Measurements from ENCODE around the gene ABLIM1.

Gene ABLIM1

DNA sequence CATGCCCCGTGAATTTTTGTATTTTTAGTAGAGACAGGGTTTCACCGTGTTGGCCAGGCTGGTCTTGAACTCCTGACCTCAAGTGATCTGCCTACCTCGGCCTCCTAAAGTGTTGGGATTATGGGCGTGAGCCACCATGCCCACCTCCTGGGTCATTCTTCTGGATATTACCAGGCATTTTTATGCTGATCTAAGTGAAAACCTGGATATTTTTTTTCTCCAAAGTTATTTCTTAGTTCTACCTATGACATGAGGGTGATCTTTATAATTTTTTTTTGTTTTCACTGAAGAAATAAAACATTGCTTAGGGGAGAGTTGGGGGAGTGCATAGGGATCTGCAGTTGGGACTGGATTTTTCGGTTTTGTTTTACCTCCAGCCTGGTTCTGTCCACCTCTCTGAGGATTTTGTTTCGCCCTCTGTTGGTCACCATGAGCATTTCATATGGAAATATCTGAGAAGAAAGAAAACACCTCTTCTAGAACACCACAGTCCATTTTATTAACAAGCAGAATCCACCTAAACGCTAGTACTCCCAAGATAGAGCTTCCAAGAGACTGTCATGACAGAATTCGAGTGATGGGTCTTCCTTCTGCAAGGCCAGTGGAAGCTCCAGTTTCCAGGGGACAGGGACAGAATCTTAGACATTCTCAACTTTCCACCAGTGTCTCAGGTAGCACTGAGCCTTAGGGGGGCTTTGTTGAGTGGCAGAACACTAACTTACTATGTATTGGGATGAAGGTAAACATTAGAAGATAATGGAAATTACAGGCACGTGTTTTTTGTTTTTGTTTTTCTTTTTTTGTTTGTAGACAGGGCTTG is 220.4 kb downstream of the ABLIM1 start:
- DNase-seq = no peak

DNA sequence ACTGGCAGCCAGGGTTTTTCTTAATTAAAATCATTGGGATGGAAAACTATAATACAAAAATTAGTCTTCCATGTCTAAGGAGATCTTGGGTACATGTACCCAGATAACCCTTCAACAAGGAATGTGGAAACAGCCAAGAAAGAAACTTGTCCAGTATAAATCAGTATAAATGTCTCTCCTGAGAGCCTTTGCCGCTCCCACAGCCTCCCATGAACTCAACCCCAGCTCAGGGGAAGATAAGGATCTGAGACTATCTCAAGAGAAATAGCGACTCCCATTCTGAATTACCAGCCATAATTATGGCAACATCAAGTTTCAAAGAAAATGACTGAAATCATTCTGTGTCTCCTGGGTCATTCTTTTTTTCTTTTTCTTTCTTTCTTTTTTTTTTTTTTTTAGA is 221.1 kb downstream of the ABLIM1 start:
- no peak for DNase-seq

DNA sequence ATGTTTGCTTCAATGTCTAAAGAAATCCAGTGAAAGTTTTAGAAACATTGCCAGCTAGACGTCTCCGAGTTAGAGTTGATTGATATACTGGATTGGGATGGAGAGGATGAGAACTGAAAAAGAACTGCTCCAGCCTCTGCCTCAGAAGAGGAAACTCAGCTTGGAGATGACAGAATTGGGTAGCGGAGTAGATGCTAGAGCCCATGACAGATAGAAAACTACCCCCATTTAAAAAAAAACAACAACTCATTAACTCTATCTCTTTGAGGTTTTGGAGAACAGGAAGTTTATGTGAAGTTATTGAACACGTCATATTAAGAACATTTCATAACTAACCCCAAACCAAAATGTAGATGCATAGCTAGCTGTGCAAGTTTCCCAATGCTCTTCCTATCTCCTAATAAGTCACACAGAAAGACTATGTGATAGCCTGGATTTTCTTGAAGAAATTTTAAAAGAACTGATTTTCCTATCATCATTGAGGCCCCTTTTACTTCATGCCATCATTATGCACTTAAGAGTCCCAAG is 225.4 kb downstream of the ABLIM1 start:
- DNase-seq = no peak

DNA sequence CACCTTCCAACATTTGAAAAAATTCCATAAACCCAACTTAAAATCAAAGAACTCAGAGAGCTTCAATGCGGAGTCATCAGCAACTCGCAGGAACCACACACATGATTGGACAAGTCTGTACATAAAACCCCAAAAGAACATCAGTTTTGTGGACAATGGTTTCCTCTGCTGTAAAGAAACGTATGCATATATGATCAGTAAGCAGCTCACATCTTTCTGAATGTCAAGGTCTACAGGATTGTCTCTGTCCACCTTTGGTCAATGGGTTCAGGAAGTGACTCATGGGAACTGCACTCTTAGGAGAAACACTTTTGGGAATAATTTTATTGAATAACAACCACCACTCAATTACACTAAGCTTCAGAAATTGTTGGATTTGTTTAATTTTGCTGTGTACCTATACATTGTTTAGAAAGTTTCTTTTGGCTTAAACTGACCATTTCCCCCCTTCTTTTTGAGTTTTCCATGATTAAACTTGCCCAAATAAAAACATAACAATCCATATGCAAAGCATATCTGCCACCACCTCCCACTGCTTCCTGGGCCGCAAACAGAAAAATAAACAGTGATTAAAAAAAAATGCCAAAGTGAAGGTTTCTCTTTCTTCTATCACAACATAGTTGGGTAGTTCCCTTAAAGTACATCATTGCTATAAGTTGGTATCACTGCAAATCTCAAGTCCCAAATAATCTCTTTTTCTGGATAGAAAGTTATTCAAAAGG is 226.5 kb downstream of the ABLIM1 start:
- no peak for DNase-seq

DNA sequence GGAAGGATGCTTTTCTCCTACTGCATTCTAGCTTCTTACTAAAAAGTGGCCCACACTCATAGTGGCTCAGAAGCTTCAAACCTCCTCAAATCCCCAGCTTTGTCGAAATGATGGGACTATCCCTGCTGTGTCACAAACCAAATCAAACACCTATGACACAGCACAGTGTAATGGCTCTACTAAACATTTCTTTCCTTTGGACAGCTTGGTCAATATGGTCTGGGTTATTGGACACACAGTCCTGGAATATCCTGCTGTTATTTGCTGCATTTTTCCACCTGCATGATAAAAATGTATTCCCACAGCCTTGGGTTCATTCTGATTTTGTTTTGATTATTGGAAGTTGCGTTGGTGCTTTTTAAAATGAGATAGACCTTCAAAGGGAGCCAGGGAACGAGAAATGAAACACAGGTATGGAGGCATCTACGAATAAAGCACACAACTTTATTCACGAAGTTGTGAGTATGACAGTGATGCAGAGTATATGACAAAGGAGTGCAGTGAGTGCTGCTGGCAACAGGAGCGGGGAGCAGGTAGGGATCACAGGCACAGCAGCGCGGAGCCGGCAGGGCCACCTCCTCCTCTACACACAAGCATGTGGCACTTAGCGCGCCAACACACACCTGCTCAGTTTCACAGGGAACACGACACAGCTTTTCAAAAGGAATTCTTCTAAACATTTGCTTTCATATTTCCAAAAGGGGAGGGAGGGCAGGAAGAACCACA is 227.2 kb downstream of the ABLIM1 start:
- no peak for DNase-seq

DNA sequence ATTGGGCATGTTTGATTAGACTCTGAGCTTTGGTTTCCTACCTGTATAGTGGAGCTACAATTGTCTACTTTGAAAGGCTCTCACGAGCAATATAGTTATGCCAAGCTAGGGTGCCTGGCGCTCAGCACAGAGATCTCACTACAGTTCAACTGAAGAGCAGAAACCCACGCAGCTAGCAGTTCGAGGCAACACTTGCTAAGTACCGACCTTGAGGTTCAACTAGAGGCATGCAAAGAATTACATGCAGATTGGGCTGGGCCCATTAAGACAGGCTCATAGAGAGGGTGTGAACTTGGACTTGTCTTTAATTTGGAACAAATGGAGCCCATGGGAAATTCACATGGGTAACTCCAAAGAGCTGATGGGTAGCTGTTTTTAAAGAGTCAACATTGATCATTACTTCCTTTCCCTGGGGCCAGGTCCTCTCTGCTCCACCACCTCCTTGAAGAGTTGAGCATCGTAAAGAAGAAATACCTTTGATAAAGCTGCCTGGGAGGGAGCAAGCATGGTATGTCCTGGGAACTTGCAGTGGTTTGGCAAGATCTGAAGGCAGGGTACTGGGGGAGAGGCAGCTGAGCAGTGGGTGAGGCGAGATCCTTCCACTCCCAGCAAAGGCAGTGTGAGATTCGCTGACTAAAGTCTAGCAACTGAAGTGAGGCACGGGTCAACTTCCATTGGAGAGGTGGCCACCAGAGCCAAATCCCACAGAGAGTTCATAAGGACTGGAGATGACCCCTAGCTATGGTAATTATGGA is 228.3 kb downstream of the ABLIM1 start:
- no peak for DNase-seq

DNA sequence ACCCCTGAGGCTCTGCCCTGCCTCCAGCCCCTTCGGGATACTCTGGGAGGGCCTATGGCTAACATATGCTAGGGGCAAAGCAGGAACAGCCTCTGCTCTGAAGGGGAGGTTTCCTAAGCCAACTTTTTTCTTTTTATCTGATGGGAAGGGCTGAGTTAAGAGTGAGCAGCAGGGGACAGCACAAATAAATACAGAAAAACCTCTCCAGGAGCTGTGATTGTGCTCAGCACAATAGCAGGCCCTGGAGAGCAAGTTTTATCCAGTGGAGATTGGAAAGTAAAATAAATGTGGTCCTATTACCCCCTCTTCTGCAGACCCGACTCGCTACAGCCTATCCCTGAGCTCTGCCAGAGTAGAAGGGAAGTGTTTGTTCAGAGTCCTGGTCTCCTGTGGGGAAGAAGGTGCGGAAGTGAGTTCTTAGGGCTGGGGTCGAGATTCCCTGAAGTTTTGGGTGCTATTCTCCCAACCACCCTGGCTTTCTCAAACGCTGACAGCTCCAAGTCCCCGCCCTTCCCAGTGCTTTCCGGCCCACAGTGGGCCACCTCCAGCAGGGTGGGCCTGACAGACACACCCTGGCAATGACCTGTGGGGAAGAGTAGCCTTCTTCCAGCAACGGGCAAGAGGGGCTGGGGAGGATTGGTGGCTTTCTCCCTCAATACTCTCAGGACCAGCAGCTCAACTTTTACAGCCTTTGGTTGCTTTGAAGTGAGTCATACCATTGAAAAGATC is 230.8 kb downstream of the ABLIM1 start:
- no peak for DNase-seq

DNA sequence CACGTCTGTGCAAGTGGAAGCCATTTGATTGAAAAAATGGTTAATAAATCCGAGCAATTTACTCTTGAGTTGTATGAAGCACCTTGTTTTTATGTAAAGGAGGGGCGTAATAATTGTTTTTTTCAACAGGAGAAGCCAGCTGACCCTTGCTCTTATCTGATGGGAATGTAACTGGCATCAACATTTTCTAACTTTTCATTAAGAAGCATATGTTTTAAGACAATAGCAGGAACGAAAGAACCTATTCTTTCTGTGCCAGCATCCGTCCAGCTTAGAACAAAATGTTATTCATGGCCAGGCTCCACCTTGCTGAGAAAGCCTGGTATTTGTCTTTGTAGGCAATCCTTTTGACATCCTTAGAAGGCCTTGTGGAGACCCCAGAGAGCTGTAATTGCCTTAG is 231.6 kb downstream of the ABLIM1 start:
- no peak for DNase-seq

DNA sequence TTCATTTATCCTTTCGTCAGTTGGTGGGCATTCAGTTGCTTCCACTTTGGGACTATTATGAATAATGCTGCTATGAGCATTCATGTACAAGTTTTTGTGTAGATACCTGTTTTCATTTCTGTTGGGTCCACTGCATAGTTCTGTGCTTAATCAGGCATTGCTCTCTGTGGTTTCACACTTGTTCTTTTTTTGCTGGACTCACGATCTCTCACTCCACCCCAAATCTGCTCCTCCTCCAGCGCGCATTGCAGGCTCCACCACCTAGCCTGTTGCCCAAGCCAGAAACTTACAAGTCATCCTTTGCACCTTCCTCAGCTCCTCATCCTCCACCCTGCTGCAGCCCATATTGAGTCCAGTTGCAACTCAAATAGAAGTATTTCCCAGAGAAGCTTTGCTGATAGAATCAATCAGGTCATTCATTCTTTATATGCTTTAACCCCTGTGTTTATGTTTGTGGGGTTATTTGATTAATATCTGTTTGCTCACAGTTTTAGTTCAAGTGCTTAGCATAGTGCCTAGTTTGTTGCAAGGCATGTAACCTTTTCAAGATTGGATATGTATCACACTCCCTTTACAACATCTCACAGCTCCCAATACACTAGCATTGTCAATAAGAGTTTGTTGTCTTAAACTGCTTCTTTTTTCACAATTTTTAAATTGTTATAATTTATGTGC is 237.1 kb downstream of the ABLIM1 start:
- no peak for DNase-seq

DNA sequence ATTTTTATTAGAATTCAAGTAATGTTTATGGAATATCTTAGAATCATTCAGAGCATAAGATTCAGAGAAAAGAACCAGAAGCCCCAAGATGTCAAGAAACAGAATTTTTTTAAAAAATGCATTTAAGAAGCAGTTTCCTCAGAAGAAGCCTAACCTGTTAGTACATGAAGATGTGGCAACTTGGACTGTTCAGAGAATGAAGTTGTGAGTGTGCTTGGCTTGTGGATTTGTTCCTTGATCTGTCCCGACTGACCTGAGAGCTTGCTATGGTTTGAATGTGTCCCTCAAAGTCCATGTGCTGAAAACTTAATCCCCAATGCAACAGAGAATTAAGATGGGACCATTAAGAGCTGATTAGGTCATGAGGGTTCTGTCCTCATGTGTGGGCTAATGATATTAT is 240.0 kb downstream of the ABLIM1 start:
- no peak for DNase-seq

DNA sequence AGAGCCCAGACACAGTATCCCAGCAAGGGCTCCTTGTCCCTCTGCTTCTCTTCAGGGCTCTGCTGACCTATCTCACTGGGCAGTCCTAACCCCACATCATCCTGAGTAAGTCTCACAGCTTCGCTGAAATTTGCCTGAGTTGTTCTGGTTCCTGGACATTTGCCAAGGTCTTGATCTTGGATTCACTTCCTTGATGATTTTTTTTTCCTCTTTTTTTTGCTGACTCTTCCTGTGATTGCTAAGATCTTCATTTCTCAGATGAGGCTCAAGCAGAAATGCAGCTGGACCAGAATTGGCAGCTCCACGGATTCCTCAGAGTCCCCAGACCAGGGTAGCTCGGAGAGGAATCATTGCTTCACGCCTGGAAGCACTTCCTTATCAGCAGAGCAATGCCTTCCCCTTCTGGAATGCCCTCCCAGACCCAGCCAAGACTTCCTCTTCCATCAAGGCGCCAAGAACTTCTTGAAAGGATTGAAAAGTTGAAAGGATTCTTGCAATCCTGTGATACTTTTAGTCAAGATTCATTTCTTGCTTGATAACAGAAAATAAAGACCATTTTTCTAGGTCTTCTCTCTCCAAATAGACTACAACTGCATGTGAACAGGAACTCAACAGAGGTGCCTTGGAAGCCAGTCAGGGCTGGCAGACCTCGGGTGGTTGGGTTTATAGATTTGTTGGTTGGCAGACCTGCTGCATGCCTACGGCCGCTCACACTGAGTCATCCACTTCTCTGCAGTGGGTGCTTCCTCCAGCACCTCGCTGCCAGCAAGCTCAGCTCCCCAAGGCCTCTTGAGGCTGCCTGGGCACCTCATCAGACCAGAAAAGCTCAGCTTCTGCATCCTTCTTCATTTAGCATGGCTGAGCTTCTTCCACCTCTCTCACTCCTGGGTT is 244.9 kb downstream of the ABLIM1 start:
- no peak for DNase-seq

DNA sequence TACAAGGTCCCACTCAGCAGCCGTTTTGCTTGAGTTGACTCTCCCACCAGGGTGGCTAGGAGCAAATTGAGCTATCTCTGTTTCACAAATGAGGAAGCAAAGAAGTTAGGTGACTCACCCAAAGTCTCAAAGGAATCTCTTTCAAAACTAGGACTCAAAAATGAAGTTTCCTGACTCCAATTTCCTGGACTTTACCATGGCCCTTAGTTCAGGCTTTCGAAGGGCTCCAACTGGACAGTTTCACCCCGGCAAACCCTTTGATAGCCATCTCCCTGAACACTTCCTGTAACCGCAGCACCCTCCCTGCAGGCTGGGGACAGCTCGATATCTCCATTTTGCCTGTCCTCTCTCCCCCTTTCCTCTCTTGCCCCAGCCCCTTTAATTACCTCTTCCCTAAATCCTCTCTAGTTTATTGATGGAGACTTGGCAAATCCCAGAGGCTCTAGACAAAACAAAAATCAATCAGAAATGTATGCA is 249.1 kb downstream of the ABLIM1 start:
- no peak for DNase-seq

DNA sequence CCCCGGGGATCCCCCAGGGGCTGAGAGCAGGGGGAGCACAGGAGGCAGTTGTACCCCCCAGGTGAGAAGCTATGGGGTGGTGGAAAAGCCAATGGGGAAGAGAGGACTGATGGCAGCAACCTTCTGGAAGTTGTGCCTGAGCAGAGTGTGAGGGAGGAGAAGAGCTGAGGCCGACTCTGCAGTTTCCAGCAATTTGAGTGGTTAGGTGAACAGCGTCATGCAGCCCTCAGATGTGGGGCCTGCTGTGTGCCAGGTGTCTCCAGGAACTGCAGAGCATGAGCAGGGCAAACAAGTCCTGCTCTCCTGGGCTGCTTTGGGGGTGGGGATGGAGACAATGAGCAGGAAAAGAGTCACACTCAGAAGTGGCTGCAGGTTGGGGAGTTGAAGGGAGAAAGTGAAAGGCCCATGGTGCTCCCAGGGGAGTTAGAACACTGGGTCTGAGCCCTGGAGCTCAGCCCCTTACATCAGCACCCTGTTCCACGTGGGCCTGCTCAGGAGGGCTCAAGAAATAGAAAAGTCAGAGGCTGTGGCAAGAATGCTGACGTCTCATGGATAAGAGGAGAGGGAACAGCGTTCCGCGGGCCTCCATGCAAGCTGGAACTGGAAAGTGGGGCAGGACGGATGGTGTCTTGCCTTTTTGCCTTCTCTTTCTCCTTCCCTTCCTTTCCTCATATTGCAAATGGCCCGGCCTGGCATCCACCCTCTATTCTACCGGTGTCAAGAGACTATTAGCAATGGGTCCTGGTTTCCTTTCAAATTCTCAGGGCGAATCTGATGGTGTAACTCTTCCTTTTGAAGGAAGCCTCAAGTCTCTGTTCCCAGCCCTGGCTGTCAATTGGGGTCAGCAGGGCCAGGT is 249.7 kb downstream of the ABLIM1 start:
- no peak for DNase-seq

DNA sequence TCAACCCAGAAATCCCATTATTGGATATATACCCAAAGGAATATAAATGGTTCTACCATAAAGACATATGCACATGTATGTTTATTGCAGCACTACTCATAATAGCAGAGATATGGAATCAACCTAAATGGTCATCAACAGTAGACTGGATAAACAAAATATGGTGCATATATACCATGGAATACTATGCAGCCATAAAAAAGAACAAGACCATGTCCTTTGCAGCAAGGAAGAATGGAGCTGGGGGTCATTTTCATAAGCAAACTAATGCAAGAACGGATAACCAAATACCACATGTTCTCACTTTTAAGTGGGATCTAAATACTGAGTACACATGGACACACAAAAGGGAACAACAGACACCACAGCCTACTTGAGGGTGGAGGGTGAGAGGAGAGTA is 251.6 kb downstream of the ABLIM1 start:
- no peak for DNase-seq

DNA sequence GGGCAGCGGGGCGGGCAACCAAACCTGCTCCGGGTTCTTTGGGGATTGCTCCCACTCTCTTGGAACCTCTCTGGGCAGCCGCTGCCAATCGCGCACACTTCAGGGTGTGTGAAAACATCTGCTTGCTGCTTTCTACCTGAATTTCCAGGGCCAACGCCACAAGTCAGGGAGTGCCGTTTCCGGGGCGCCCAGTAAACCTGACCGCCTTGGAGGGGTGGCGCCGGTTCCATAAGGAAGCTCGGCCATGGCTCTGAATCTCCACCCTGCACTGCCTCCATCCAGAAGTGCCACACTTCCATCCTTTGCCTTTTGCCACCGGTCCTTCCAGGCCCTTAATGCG is 253.1 kb downstream of the ABLIM1 start:
- DNase-seq = no peak

DNA sequence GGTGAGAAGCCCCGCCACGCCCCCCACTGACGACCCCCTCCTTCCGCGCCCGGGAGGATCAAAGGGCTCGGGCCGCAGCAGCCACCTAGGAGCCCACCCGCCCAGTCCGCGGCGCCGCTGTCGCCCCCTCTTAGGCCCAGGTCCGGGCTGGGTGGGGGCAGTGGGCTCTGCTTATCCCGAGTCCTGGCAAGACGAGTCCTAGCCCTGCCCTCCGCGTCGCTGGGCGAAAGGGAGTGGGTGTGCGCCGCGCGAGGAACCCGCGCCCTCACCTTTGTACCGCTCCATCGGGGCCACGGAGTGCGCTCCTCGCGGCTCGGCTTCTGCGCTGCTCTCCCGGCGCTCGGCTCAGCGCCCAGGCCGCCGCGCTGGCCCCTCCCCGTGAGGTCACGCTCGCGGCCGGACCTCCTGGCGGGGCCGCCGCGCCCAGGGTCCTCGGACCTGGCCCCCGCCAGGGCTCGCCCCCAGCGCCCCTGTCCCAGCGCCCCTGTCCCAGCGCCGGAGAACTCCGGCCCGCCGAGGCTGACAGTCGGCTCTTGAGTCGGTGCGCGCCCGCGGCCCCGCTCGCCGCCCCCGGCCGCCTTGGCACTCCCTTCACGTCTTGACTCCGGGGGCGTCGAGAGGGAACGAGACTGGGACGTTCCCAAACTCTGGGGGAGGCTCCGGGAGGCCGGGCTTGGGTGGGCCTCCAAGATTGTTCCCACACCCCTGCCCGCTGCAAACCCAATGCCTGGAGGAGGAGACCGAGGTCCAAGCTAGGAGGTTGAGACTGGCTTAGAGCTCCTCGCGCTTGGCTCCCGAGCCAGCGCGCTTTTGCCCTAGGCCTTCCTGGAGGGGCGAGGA is 253.7 kb downstream of the ABLIM1 start, which contains the start of gene AFAP1L2:
AFAP1L2 (minus strand) TSS at position 332 of the 840 bp plus-strand sequence; CDS start at position 285, 47 bp downstream.
- no peak for DNase-seq

DNA sequence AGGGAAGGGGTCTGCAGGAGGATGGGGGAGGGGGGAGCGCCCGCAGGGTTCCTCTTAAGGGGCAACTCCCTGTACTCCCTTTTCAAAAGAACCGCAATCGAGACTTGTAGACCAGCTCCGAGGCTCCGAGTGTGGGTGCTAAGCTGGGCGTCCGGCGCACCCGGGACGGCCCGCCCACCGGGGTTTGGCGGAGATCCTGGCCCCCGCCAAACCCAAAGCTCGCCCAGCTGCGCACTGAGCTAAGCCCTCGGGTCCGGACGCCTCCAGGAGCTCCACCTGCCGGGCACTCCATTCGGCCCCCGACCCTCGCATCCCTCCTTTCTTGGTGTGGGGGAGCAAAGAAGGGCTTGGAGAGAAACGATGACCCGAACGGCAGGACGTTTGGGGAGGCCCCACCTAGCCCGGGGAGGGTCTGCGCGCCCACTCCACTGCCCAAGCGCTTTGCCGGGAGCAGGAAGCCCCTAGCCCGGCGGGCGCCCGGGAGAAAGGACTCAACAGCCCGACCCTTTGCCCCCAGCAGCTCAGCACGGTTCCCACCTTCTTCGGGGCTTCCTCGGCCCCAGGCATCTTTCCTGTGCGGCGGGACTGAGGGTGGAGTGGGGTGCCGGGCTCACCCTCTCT is 254.4 kb downstream of the ABLIM1 start:
- no peak for DNase-seq

Measured in CD4-positive, alpha-beta T cell treated with Interleukin-17A for 1 hour (primary cell).